Sigmoid colon (tissue), 7 donors: ENCODE data around the gene NTM. TPM values are rescaled to one million over a fixed set of nuclear protein-coding genes. Genes with fewer than 3 reads are reported as not detected.

ENCODE experiments used
- DNase-seq: peaks from one replicate; pipeline ENCODE4 v3.0.0-alpha.2; 2019
- H3K27ac ChIP-seq, 4 donors: fragments of 200-600 bp; sonication (generic); one replicate each; pipeline ENCODE4 v1.5.1; 2016 to 2019; ENCODE audit warnings: mild to moderate bottlenecking in 1 of 4
- H3K27me3 ChIP-seq, 3 donors: fragments of 200-600 bp; sonication (generic); one replicate each; pipeline ENCODE4 v1.5.1; 2019; ENCODE audit warnings: mild to moderate bottlenecking in 1 of 3
- H3K36me3 ChIP-seq, 4 donors: fragments of 200-600 bp; sonication (generic); one replicate each; pipeline ENCODE4 v1.5.1; 2016 to 2019
- H3K4me1 ChIP-seq, 4 donors: fragments of 200-600 bp; sonication (generic); one replicate each; pipeline ENCODE4 v1.5.1; 2017 to 2019
- H3K4me3 ChIP-seq, 4 donors: fragments of 200-600 bp; sonication (generic); one replicate each; pipeline ENCODE4 v1.5.1; 2017 to 2019; ENCODE audit warnings: mild to moderate bottlenecking in 2 of 4, moderate library complexity in 1 of 4
- H3K9me3 ChIP-seq, 4 donors: fragments of 200-600 bp in 3 of 4; sonication (generic) in 3 of 4; one replicate each; pipeline versions ENCODE4 v1.5.1 to v1.6.1; 2013 to 2019
- EP300 ChIP-seq, 4 donors: sonication (generic); formaldehyde crosslinking; IDR thresholded peaks; one replicate each; pipeline ENCODE4 v1.6.1; 2017; ENCODE audit warnings: antibody characterized with exemption in 4 of 4
- POLR2A ChIP-seq, 2 donors: fragments of 450-650 bp; IDR thresholded peaks; one replicate each; pipeline ENCODE4 v1.6.1; 2016; ENCODE audit warnings: antibody characterized with exemption in 2 of 2, mild to moderate bottlenecking in 2 of 2, moderate library complexity in 2 of 2
- POLR2AphosphoS5 ChIP-seq, 4 donors: sonication (generic); formaldehyde crosslinking; IDR thresholded peaks; one replicate each; pipeline ENCODE4 v1.6.1; 2017; ENCODE audit warnings: antibody characterized with exemption in 4 of 4
- WGBS, 2 donors: extraction: QIAGEN DNeasy Blood & Tissue Kit; methylation state at CpG; one replicate each; pipeline ENCODE4 v1.1.7; 2013; 5-methylcytosine and 5-hydroxymethylcytosine counted together
- intact Hi-C: fragments of 100-400 bp; cut with DNase I; formaldehyde crosslinking; loops from one replicate; pipeline ENCODE4 v1.15.1; 2023
- polyA plus RNA-seq, 3 donors: library from polyadenylated mRNA; stranded (reverse); fragments of 200-250 nt; gene quantifications; one replicate each; pipeline ENCODE4 v1.2.3, GENCODE V29; 2013
- total RNA-seq, 4 donors: library from RNA; depleted of rRNA; stranded (reverse); fragments of >200 nt; gene quantifications; one replicate each; pipeline ENCODE4 v1.1.0, GENCODE V29; 2016
- TF ChIP-seq, protein P1 (sequence below), 4 experiments: fragments of 450-650 bp in 3 of 4; fragments of 200-600 bp in 1 of 4; IDR thresholded peaks; one replicate each; pipeline ENCODE4 v1.5.1; 2016 to 2019; ENCODE audit warnings: antibody characterized with exemption in 4 of 4, mild to moderate bottlenecking in 3 of 4, moderate library complexity in 2 of 4
- donor health status: healthy with polysubstance abuse.
- donor health status: Bipolar disorder and iron deficiency.
- donor health status: healthy.

NTM gene
- total and polyA plus RNA-seq, 7 donors: 0.96 to 18.3 (median 6.4) TPM; not detected in 1

DNA sequence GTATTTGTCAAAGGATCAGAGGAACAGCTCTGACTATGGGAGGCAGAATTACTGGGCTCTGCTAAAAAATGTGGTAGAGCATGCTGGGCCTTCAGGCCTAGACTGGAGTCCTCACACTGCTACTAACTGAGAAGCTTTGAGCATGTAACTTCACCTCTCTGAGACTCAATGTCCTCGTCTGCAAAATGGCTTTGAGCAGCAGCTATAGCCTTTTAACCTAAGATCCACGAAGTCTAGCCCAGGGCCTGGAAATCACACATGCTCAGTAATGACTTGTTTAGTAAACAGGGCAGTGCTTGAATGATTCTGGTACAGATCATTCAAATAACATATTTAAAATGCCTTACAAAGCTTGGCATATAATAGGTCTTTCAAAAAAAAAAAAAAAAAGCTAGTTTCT is 221.7 kb downstream of the NTM start:
- WGBS, 2 donors: 31 to 60% methylated on average over 2 of the region's 2 CpGs
- intact Hi-C loops: no loop called here
- no peaks in the 10 kb centered on the region for H3K36me3 ChIP-seq
- no peak for DNase-seq
- no peaks in the 10 kb centered on the region for H3K27me3 ChIP-seq
- TF ChIP-seq, protein P1, sequence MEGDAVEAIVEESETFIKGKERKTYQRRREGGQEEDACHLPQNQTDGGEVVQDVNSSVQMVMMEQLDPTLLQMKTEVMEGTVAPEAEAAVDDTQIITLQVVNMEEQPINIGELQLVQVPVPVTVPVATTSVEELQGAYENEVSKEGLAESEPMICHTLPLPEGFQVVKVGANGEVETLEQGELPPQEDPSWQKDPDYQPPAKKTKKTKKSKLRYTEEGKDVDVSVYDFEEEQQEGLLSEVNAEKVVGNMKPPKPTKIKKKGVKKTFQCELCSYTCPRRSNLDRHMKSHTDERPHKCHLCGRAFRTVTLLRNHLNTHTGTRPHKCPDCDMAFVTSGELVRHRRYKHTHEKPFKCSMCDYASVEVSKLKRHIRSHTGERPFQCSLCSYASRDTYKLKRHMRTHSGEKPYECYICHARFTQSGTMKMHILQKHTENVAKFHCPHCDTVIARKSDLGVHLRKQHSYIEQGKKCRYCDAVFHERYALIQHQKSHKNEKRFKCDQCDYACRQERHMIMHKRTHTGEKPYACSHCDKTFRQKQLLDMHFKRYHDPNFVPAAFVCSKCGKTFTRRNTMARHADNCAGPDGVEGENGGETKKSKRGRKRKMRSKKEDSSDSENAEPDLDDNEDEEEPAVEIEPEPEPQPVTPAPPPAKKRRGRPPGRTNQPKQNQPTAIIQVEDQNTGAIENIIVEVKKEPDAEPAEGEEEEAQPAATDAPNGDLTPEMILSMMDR (IDR thresholded peaks at IDR 0.05): no peak
- TF ChIP-seq POLR2AphosphoS5 (IDR thresholded peaks at IDR 0.05) (no peak), POLR2A (IDR thresholded peaks at IDR 0.05) (no peak), EP300 (IDR thresholded peaks at IDR 0.05) (no peak)
- no peaks in the 10 kb centered on the region for H3K9me3 ChIP-seq
- no peak overlapping the region for H3K27ac ChIP-seq
- H3K4me1 ChIP-seq: no peaks in the 10 kb centered on the region
- no peak overlapping the region for H3K4me3 ChIP-seq

GRCh38 chr11:131592734-131593133 is 222.3 kb downstream of the NTM start:
- H3K27ac ChIP-seq: no peak overlapping the region
- no peak for DNase-seq
- H3K27me3 ChIP-seq: no peaks in the 10 kb centered on the region
- TF ChIP-seq POLR2AphosphoS5 (IDR thresholded peaks at IDR 0.05) (no peak), POLR2A (IDR thresholded peaks at IDR 0.05) (no peak), EP300 (IDR thresholded peaks at IDR 0.05) (no peak)
- TF ChIP-seq, protein P1 (IDR thresholded peaks at IDR 0.05): no peak
- H3K4me1 ChIP-seq: no peaks in the 10 kb centered on the region
- H3K36me3 ChIP-seq: no peaks in the 10 kb centered on the region
- 11 to 37% methylated on average over 2 of the region's 2 CpGs for WGBS, 2 donors
- intact Hi-C loops: no loop called here
- no peaks in the 10 kb centered on the region for H3K9me3 ChIP-seq
- H3K4me3 ChIP-seq: no peak overlapping the region

GRCh38 chr11:131593301-131593700 is 222.9 kb downstream of the NTM start:
- no peak overlapping the region for H3K4me3 ChIP-seq
- H3K4me1 ChIP-seq: no peaks in the 10 kb centered on the region
- no peak for DNase-seq
- no peak overlapping the region for H3K27ac ChIP-seq
- no peaks in the 10 kb centered on the region for H3K36me3 ChIP-seq
- intact Hi-C loops: no loop called here
- WGBS, 2 donors: 49 to 61% methylated on average over 6 of the region's 6 CpGs
- no peaks in the 10 kb centered on the region for H3K9me3 ChIP-seq
- TF ChIP-seq EP300 (IDR thresholded peaks at IDR 0.05) (no peak), POLR2AphosphoS5 (IDR thresholded peaks at IDR 0.05) (no peak), POLR2A (IDR thresholded peaks at IDR 0.05) (no peak)
- TF ChIP-seq, protein P1 (IDR thresholded peaks at IDR 0.05): no peak
- H3K27me3 ChIP-seq: no peaks in the 10 kb centered on the region

- H3K4me1 ChIP-seq: peaks cover 0 to 14% (median 8%) of the 10 kb centered on the region in 4 donors
- DNase-seq: no peak
- no peak overlapping the region for H3K27ac ChIP-seq
- no peak overlapping the region for H3K4me3 ChIP-seq
- H3K9me3 ChIP-seq: no peaks in the 10 kb centered on the region
- TF ChIP-seq POLR2AphosphoS5 (IDR thresholded peaks at IDR 0.05) (no peak), POLR2A (IDR thresholded peaks at IDR 0.05) (no peak), EP300 (IDR thresholded peaks at IDR 0.05) (no peak)
- TF ChIP-seq, protein P1 (IDR thresholded peaks at IDR 0.05): no peak
- intact Hi-C loops: no loop called here
- no peaks in the 10 kb centered on the region for H3K36me3 ChIP-seq
- 56 to 72% methylated on average over 4 of the region's 4 CpGs for whole genome bisulfite sequencing, 2 donors
- no peaks in the 10 kb centered on the region for H3K27me3 ChIP-seq
Observed at GRCh38 chr11:131595797-131596196, 225.4 kb downstream of the NTM start.

GRCh38 chr11:131597890-131598289 is 227.5 kb downstream of the NTM start:
- H3K27ac ChIP-seq: no peak overlapping the region
- no peaks in the 10 kb centered on the region for H3K27me3 ChIP-seq
- peaks cover 0 to 18% (median 9%) of the 10 kb centered on the region in 4 donors for H3K4me1 ChIP-seq
- TF ChIP-seq EP300 (IDR thresholded peaks at IDR 0.05): no peak
- TF ChIP-seq, protein P1 (IDR thresholded peaks at IDR 0.05): no peak
- no peak for TF ChIP-seq POLR2A (IDR thresholded peaks at IDR 0.05)
- TF ChIP-seq POLR2AphosphoS5 (IDR thresholded peaks at IDR 0.05): no peak
- no peak overlapping the region for H3K4me3 ChIP-seq
- no peaks in the 10 kb centered on the region for H3K36me3 ChIP-seq
- intact Hi-C loops: no loop called here
- 43 to 84% methylated on average over 2 of the region's 2 CpGs for WGBS, 2 donors
- no peaks in the 10 kb centered on the region for H3K9me3 ChIP-seq
- no peak for DNase-seq
